GM19193 (cell line): Measurements from ENCODE around the gene AUH.

Experiments used
- POLR2A ChIP-seq: IDR thresholded peaks from 4 replicates; pipeline ENCODE4 v1.6.1; 2011; ENCODE audit not compliant: insufficient read depth, insufficient read length; ENCODE audit errors: extremely low read depth

AUH gene

GRCh38 chr9:91361291-91362050, at the start of gene AUH:
TSS of gene AUH (minus strand) at chr9:91361918. CDS start at chr9:91361889, 29 bp downstream.
- TF ChIP-seq POLR2A: peak; percentile 67

GRCh38 chr9:91411096-91411771, 49.5 kb upstream of the AUH start:
- no peak for TF ChIP-seq POLR2A

- no peak for TF ChIP-seq POLR2A
These were observed 48.4 kb upstream of the AUH start for GRCh38 chr9:91410161-91410560.

GRCh38 chr9:91408475-91408874, 46.8 kb upstream of the AUH start:
- no peak for TF ChIP-seq POLR2A

- TF ChIP-seq POLR2A: no peak
These were observed 46.0 kb upstream of the AUH start for GRCh38 chr9:91407580-91408318.

- no peak for TF ChIP-seq POLR2A
These were observed 43.8 kb upstream of the AUH start for GRCh38 chr9:91405343-91406077.

GRCh38 chr9:91403665-91404543, 42.2 kb upstream of the AUH start:
- TF ChIP-seq POLR2A: no peak

GRCh38 chr9:91398926-91399325, 37.2 kb upstream of the AUH start:
- TF ChIP-seq POLR2A: no peak

GRCh38 chr9:91395553-91396471, 34.1 kb upstream of the AUH start:
- no peak for TF ChIP-seq POLR2A

GRCh38 chr9:91395106-91395552, 33.4 kb upstream of the AUH start:
- no peak for TF ChIP-seq POLR2A

GRCh38 chr9:91393826-91394225, 32.1 kb upstream of the AUH start:
- no peak for TF ChIP-seq POLR2A

- no peak for TF ChIP-seq POLR2A
These were observed 30.7 kb upstream of the AUH start for GRCh38 chr9:91392435-91392834.

GRCh38 chr9:91391818-91392217, 30.1 kb upstream of the AUH start:
- no peak for TF ChIP-seq POLR2A
